Measurements from ENCODE around the gene DSCAML1.

GRCh38 chr11:117387992-117388755 lies 408.8 kb downstream of the DSCAML1 start:
- TF ChIP-seq BHLHE40 (IDR thresholded peaks at IDR 0.05; ENCODE audit: borderline replicate concordance) (no peak), NFRKB (IDR thresholded peaks at IDR 0.05) (no peak), FOXM1 (IDR thresholded peaks at IDR 0.05; ENCODE audit: borderline replicate concordance) (no peak), SP1 (IDR thresholded peaks at IDR 0.05) (no peak), SUZ12 (IDR thresholded peaks at IDR 0.05) (no peak), ZNF384 (IDR thresholded peaks at IDR 0.05) (no peak), CTBP1 (IDR thresholded peaks at IDR 0.05; ENCODE audit: borderline replicate concordance) (no peak), TARDBP (IDR thresholded peaks at IDR 0.05) (no peak)
